ENCODE measurements around the gene CRYBA2. TPM values are rescaled to one million over a fixed set of nuclear protein-coding genes. Genes with fewer than 3 reads are reported as not detected.

Gene CRYBA2
- polyA plus RNA-seq, 10 donors, result not detected

GRCh38 chr2:218999881-219000568, 6.8 kb upstream of the CRYBA2 start:
- DNase-seq, result no peak

GRCh38 chr2:218999021-218999880, 6.0 kb upstream of the CRYBA2 start:
- DNase-seq, result no peak

GRCh38 chr2:218998414-218999002, 5.3 kb upstream of the CRYBA2 start:
- no peak for DNase-seq

GRCh38 chr2:218997731-218998130, 4.5 kb upstream of the CRYBA2 start:
- no peak for DNase-seq

- peak in 1 of 3 donors; percentile 37 for DNase-seq
These were observed 3.7 kb upstream of the CRYBA2 start for GRCh38 chr2:218996937-218997336.

- peak; percentile 62 to 86 (median 81) for DNase-seq
These were observed 2.9 kb upstream of the CRYBA2 start for GRCh38 chr2:218995972-218996711.

- no peak for DNase-seq
These were observed 2.3 kb upstream of the CRYBA2 start for GRCh38 chr2:218995561-218995960.

- DNase-seq, result no peak
These were observed 398 bp downstream of the CRYBA2 start for GRCh38 chr2:218992703-218993344.

GRCh38 chr2:218992196-218992595, 1.0 kb downstream of the CRYBA2 start:
- DNase-seq, result no peak

GRCh38 chr2:218991674-218992168, 1.5 kb downstream of the CRYBA2 start:
- no peak for DNase-seq

GRCh38 chr2:218990612-218991011, 2.6 kb downstream of the CRYBA2 start:
- DNase-seq, result no peak

GRCh38 chr2:218990052-218990451, 3.2 kb downstream of the CRYBA2 start:
- DNase-seq, result no peak

- DNase-seq, result no peak
These were observed 4.6 kb downstream of the CRYBA2 start for GRCh38 chr2:218988650-218989049.

GRCh38 chr2:218988164-218988563, 5.1 kb downstream of the CRYBA2 start:
- DNase-seq, result no peak

- no peak for DNase-seq
These were observed 7.0 kb downstream of the CRYBA2 start for GRCh38 chr2:218986148-218986761.

- DNase-seq, result no peak
These were observed 7.7 kb downstream of the CRYBA2 start for GRCh38 chr2:218985325-218986091.

GRCh38 chr2:218985021-218985324, 8.2 kb downstream of the CRYBA2 start, which contains the start of gene FEV:
FEV (minus strand) TSS chr2:218985184; CDS start chr2:218985075, 109 bp downstream.
- DNase-seq, result no peak

- peak in 2 of 3 donors; percentile 36 to 74 for DNase-seq
These were observed 8.8 kb downstream of the CRYBA2 start for GRCh38 chr2:218984239-218985020.

- DNase-seq, result no peak
These were observed 9.3 kb downstream of the CRYBA2 start for GRCh38 chr2:218983934-218984238.

All from muscle of back (tissue), 11 donors.